IPS-18c (cell line): ENCODE measurements around the gene TPK1.
"Not testable (repeated sequence)": the region's sequence is repeated elsewhere in the genome, so short reads cannot be mapped to it uniquely, and the experiment has no call there.

Source experiments
- H3K4me3 ChIP-seq: 2 replicates; pipeline ENCODE4 v1.7.0; 2013; ENCODE audit warnings: low read depth, mild to moderate bottlenecking, low read length, moderate library complexity; ENCODE audit not compliant: insufficient read depth
- H3K9me3 ChIP-seq: one replicate; pipeline ENCODE4 v1.6.1; 2013; ENCODE audit warnings: mild to moderate bottlenecking, low read length, moderate library complexity; ENCODE audit not compliant: control insufficient read depth, insufficient read depth

Gene TPK1

GRCh38 chr7:144761493-144761892 is 74.4 kb downstream of the TPK1 start:
- Histone ChIP-seq H3K4me3 (no peak overlapping the region), H3K9me3 (no peaks in the 10 kb centered on the region)

- no peaks in the 10 kb centered on the region for H3K9me3 ChIP-seq
- H3K4me3 ChIP-seq = no peak overlapping the region
Measured at GRCh38 chr7:144759653-144760052, 76.2 kb downstream of the TPK1 start.

GRCh38 chr7:144747936-144748335 is 87.9 kb downstream of the TPK1 start:
- no peak overlapping the region for H3K4me3 ChIP-seq
- H3K9me3 ChIP-seq = no peaks in the 10 kb centered on the region

GRCh38 chr7:144738708-144739314 is 97.0 kb downstream of the TPK1 start:
- Histone ChIP-seq H3K4me3 (no peak overlapping the region), H3K9me3 (no peaks in the 10 kb centered on the region)

GRCh38 chr7:144738146-144738545 is 97.7 kb downstream of the TPK1 start:
- no peaks in the 10 kb centered on the region for H3K9me3 ChIP-seq
- H3K4me3 ChIP-seq = no peak overlapping the region

- H3K4me3 ChIP-seq = no peak overlapping the region
- H3K9me3 ChIP-seq = no peaks in the 10 kb centered on the region
Measured at GRCh38 chr7:144736880-144737493, 98.9 kb downstream of the TPK1 start.

GRCh38 chr7:144735505-144736276 is 100.2 kb downstream of the TPK1 start:
- Histone ChIP-seq H3K4me3 (no peak overlapping the region), H3K9me3 (no peaks in the 10 kb centered on the region)

GRCh38 chr7:144731661-144732351 is 104.0 kb downstream of the TPK1 start:
- Histone ChIP-seq H3K4me3 (no peak overlapping the region), H3K9me3 (no peaks in the 10 kb centered on the region)

- no peaks in the 10 kb centered on the region for H3K9me3 ChIP-seq
- H3K4me3 ChIP-seq = no peak overlapping the region
Measured at GRCh38 chr7:144730224-144730623, 105.6 kb downstream of the TPK1 start.

- H3K9me3 ChIP-seq = no peaks in the 10 kb centered on the region
Measured at GRCh38 chr7:144729226-144729625, 106.6 kb downstream of the TPK1 start.

GRCh38 chr7:144728551-144728950 is 107.3 kb downstream of the TPK1 start:
- no peaks in the 10 kb centered on the region for H3K9me3 ChIP-seq

More at GRCh38 chr7:144729226-144729625, 106.6 kb downstream of the TPK1 start:
- no peak overlapping the region for H3K4me3 ChIP-seq

GRCh38 chr7:144726840-144727239 is 109.0 kb downstream of the TPK1 start:
- not testable (repeated sequence) for H3K9me3 ChIP-seq

More at GRCh38 chr7:144728551-144728950, 107.3 kb downstream of the TPK1 start:
- no peak overlapping the region for H3K4me3 ChIP-seq

GRCh38 chr7:144725070-144725469 is 110.8 kb downstream of the TPK1 start:
- H3K4me3 ChIP-seq = no peak overlapping the region
- no peaks in the 10 kb centered on the region for H3K9me3 ChIP-seq

More at GRCh38 chr7:144726840-144727239, 109.0 kb downstream of the TPK1 start:
- H3K4me3 ChIP-seq = not testable (repeated sequence)

- Histone ChIP-seq H3K4me3 (no peak overlapping the region), H3K9me3 (no peaks in the 10 kb centered on the region)
Measured at GRCh38 chr7:144723301-144723700, 112.6 kb downstream of the TPK1 start.

GRCh38 chr7:144720710-144721109 is 115.1 kb downstream of the TPK1 start:
- peaks cover 4% of the 10 kb centered on the region for H3K9me3 ChIP-seq
- H3K4me3 ChIP-seq = no peak overlapping the region

- H3K4me3 ChIP-seq = no peak overlapping the region
- peaks cover 4% of the 10 kb centered on the region for H3K9me3 ChIP-seq
Measured at GRCh38 chr7:144720149-144720548, 115.7 kb downstream of the TPK1 start.

- no peak overlapping the region for H3K4me3 ChIP-seq
Measured at GRCh38 chr7:144717720-144718119, 118.1 kb downstream of the TPK1 start.

GRCh38 chr7:144713850-144714249 is 122.0 kb downstream of the TPK1 start:
- H3K9me3 ChIP-seq = peaks cover 4% of the 10 kb centered on the region
- H3K4me3 ChIP-seq = no peak overlapping the region

More at GRCh38 chr7:144717720-144718119, 118.1 kb downstream of the TPK1 start:
- peaks cover 4% of the 10 kb centered on the region for H3K9me3 ChIP-seq
